Measurements from ENCODE around the gene UBE3A.

The UBE3A gene

DNA sequence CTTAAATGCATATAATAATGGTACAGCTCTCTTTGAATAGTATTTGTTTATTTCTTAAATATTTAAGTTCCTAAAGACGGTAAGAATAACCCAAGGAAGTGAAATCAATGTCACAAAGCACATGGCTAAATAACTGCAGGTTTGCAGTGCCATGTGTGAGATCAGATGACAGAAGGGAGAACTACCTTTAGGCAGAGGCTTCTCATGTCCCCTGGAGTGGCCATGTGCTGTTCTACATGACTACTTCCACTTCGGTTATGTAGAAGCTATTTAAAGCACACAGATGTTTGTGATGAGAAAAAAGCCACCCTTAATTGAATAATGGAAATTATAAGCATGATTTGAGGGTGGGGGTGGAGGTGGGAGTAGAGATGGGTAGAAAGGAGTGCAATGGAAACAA lies 109.1 kb downstream of the UBE3A start:
- H3K36me3 ChIP-seq (ENCODE audit: low read length), result no peaks in the 10 kb centered on the region
- H3K4me2 ChIP-seq (ENCODE audit: low read depth, low read length, poor library complexity, severe bottlenecking), result no peak overlapping the region
- no peaks in the 10 kb centered on the region for H3K9me3 ChIP-seq (ENCODE audit: insufficient read depth, low read length)
- TF ChIP-seq EZH2phosphoT487 (conservative IDR thresholded peaks at IDR 0.05; ENCODE audit: low read length), result no peak
- TF ChIP-seq, protein P1, sequence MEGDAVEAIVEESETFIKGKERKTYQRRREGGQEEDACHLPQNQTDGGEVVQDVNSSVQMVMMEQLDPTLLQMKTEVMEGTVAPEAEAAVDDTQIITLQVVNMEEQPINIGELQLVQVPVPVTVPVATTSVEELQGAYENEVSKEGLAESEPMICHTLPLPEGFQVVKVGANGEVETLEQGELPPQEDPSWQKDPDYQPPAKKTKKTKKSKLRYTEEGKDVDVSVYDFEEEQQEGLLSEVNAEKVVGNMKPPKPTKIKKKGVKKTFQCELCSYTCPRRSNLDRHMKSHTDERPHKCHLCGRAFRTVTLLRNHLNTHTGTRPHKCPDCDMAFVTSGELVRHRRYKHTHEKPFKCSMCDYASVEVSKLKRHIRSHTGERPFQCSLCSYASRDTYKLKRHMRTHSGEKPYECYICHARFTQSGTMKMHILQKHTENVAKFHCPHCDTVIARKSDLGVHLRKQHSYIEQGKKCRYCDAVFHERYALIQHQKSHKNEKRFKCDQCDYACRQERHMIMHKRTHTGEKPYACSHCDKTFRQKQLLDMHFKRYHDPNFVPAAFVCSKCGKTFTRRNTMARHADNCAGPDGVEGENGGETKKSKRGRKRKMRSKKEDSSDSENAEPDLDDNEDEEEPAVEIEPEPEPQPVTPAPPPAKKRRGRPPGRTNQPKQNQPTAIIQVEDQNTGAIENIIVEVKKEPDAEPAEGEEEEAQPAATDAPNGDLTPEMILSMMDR (IDR thresholded peaks at IDR 0.05; ENCODE audit: insufficient read depth, low read length, poor library complexity, severe bottlenecking), result no peak
- no peak overlapping the region for H3K4me3 ChIP-seq (ENCODE audit: insufficient read depth, low read length, poor library complexity, severe bottlenecking)
- no peaks in the 10 kb centered on the region for H3K79me2 ChIP-seq (ENCODE audit: insufficient read depth, low read length)
- peak overlapping the region; percentile 30 for H3K27ac ChIP-seq (ENCODE audit: low read depth, low read length)
- no peaks in the 10 kb centered on the region for H3K27me3 ChIP-seq (ENCODE audit: low read length)
- no peaks in the 10 kb centered on the region for H3K9me2 ChIP-seq (replicated peaks; ENCODE audit: insufficient read depth, low read length)
- H3K9ac ChIP-seq (ENCODE audit: low read length), result no peak overlapping the region
- H2AFZ ChIP-seq (ENCODE audit: low read depth, low read length, severe bottlenecking), result no peak overlapping the region
- H3F3A ChIP-seq (ENCODE audit: insufficient read depth), result no peaks in the 10 kb centered on the region
- H4K20me1 ChIP-seq (ENCODE audit: low read depth, low read length), result no peaks in the 10 kb centered on the region

DNA sequence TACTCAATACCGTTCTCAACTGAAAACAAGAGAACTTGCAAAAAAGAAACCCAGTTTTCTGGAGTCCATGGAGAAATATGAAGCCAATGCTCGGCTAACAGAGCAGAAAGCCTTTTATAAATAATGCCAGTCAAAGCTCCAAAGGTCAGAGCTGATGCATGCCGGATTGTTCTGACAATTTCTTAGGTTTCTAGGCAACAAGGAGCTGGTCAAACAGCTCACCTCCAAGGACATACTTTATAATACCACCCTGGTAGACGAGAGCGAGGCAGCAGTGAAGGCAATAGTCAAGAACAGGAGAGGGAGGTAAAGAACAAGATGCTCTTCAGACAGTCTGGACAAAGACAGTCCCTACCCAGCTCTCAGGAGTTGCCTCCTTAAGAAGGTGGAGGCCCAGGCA lies 111.1 kb downstream of the UBE3A start:
- no peaks in the 10 kb centered on the region for H3K9me2 ChIP-seq (replicated peaks; ENCODE audit: insufficient read depth, low read length)
- no peak overlapping the region for H2AFZ ChIP-seq (ENCODE audit: low read depth, low read length, severe bottlenecking)
- no peaks in the 10 kb centered on the region for H3K36me3 ChIP-seq (ENCODE audit: low read length)
- no peak overlapping the region for H3K27ac ChIP-seq (ENCODE audit: low read depth, low read length)
- no peaks in the 10 kb centered on the region for H3F3A ChIP-seq (ENCODE audit: insufficient read depth)
- TF ChIP-seq EZH2phosphoT487 (conservative IDR thresholded peaks at IDR 0.05; ENCODE audit: low read length), result no peak
- TF ChIP-seq, protein P1 (IDR thresholded peaks at IDR 0.05; ENCODE audit: insufficient read depth, low read length, poor library complexity, severe bottlenecking), result no peak
- no peak overlapping the region for H3K4me2 ChIP-seq (ENCODE audit: low read depth, low read length, poor library complexity, severe bottlenecking)
- H3K9ac ChIP-seq (ENCODE audit: low read length), result no peak overlapping the region
- no peak overlapping the region for H3K4me3 ChIP-seq (ENCODE audit: insufficient read depth, low read length, poor library complexity, severe bottlenecking)
- H4K20me1 ChIP-seq (ENCODE audit: low read depth, low read length), result no peaks in the 10 kb centered on the region
- no peaks in the 10 kb centered on the region for H3K9me3 ChIP-seq (ENCODE audit: insufficient read depth, low read length)
- H3K27me3 ChIP-seq (ENCODE audit: low read length), result no peaks in the 10 kb centered on the region
- H3K79me2 ChIP-seq (ENCODE audit: insufficient read depth, low read length), result no peaks in the 10 kb centered on the region

DNA sequence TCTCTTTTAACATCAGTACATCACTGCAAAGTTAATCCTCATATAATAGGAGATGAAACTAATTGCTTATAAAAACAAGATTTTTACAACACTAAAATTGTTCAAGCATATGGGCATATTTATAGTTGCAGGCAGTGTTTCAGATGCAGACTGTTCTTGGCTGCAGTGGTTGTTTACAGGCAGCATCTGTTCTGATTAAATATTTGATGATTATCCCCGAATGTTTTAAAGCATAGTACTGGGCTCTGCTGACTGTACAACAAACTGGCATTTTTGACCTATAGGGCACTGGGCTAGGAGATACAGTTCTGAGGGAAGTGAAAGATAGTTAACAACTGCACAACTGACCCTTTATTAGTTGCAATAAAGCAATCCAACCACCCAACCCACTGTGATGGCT lies 113.6 kb downstream of the UBE3A start:
- no peaks in the 10 kb centered on the region for H3K36me3 ChIP-seq (ENCODE audit: low read length)
- H3K27me3 ChIP-seq (ENCODE audit: low read length), result no peaks in the 10 kb centered on the region
- H3K27ac ChIP-seq (ENCODE audit: low read depth, low read length), result no peak overlapping the region
- H3K4me3 ChIP-seq (ENCODE audit: insufficient read depth, low read length, poor library complexity, severe bottlenecking), result no peak overlapping the region
- H3K9me3 ChIP-seq (ENCODE audit: insufficient read depth, low read length), result no peaks in the 10 kb centered on the region
- TF ChIP-seq, protein P1 (IDR thresholded peaks at IDR 0.05; ENCODE audit: insufficient read depth, low read length, poor library complexity, severe bottlenecking), result no peak
- no peak for TF ChIP-seq EZH2phosphoT487 (conservative IDR thresholded peaks at IDR 0.05; ENCODE audit: low read length)
- no peaks in the 10 kb centered on the region for H4K20me1 ChIP-seq (ENCODE audit: low read depth, low read length)
- no peak overlapping the region for H2AFZ ChIP-seq (ENCODE audit: low read depth, low read length, severe bottlenecking)
- no peak overlapping the region for H3K9ac ChIP-seq (ENCODE audit: low read length)
- H3K79me2 ChIP-seq (ENCODE audit: insufficient read depth, low read length), result no peaks in the 10 kb centered on the region
- H3K9me2 ChIP-seq (replicated peaks; ENCODE audit: insufficient read depth, low read length), result no peaks in the 10 kb centered on the region
- H3F3A ChIP-seq (ENCODE audit: insufficient read depth), result no peaks in the 10 kb centered on the region
- no peak overlapping the region for H3K4me2 ChIP-seq (ENCODE audit: low read depth, low read length, poor library complexity, severe bottlenecking)
